NCI-H187 (cell line): ENCODE results near the gene KCNIP4.

Experiments used
- DNase-seq, 2 experiments: peaks; one replicate each; lab custom pipeline; 2025; lab: John Stamatoyannopoulos, UW

The KCNIP4 gene

GRCh38 chr4:20954541-20954940 is 994.0 kb downstream of the KCNIP4 start:
- no peak for DNase-seq

- no peak for DNase-seq
Observed at GRCh38 chr4:20944961-20945360, 1003.6 kb downstream of the KCNIP4 start.

- no peak for DNase-seq
Observed at GRCh38 chr4:20944451-20944850, 1004.1 kb downstream of the KCNIP4 start.

GRCh38 chr4:20938204-20938603 is 1010.4 kb downstream of the KCNIP4 start:
- no peak for DNase-seq

GRCh38 chr4:20926529-20926928 is 1022.0 kb downstream of the KCNIP4 start:
- DNase-seq = no peak

GRCh38 chr4:20925176-20925575 is 1023.4 kb downstream of the KCNIP4 start:
- DNase-seq = no peak

- DNase-seq = no peak
Observed at GRCh38 chr4:20922962-20923361, 1025.6 kb downstream of the KCNIP4 start.

GRCh38 chr4:20916106-20916505 is 1032.5 kb downstream of the KCNIP4 start:
- no peak for DNase-seq

- no peak for DNase-seq
Observed at GRCh38 chr4:20904966-20905365, 1043.6 kb downstream of the KCNIP4 start.

- DNase-seq = no peak
Observed at GRCh38 chr4:20901851-20902250, 1046.7 kb downstream of the KCNIP4 start.

GRCh38 chr4:20899591-20899990 is 1049.0 kb downstream of the KCNIP4 start:
- no peak for DNase-seq

GRCh38 chr4:20895988-20896387 is 1052.6 kb downstream of the KCNIP4 start:
- DNase-seq = no peak

GRCh38 chr4:20895208-20895607 is 1053.4 kb downstream of the KCNIP4 start:
- no peak for DNase-seq

- no peak for DNase-seq
Observed at GRCh38 chr4:20890761-20891160, 1057.8 kb downstream of the KCNIP4 start.

GRCh38 chr4:20889901-20890300 is 1058.7 kb downstream of the KCNIP4 start:
- no peak for DNase-seq

- no peak for DNase-seq
Observed at GRCh38 chr4:20883677-20884076, 1064.9 kb downstream of the KCNIP4 start.

GRCh38 chr4:20883231-20883630 is 1065.3 kb downstream of the KCNIP4 start:
- no peak for DNase-seq

GRCh38 chr4:20882500-20882899 is 1066.1 kb downstream of the KCNIP4 start:
- DNase-seq = no peak

GRCh38 chr4:20881658-20882057 is 1066.9 kb downstream of the KCNIP4 start:
- no peak for DNase-seq

GRCh38 chr4:20878806-20879205 is 1069.8 kb downstream of the KCNIP4 start:
- no peak for DNase-seq

GRCh38 chr4:20870436-20870835 is 1078.1 kb downstream of the KCNIP4 start:
- no peak for DNase-seq

GRCh38 chr4:20868108-20868507 is 1080.5 kb downstream of the KCNIP4 start:
- DNase-seq = no peak

- no peak for DNase-seq
Observed at GRCh38 chr4:20860878-20861277, 1087.7 kb downstream of the KCNIP4 start.

GRCh38 chr4:20859097-20859781 is 1089.3 kb downstream of the KCNIP4 start:
- DNase-seq = no peak
